ES-I3 (cell line): ENCODE measurements around the gene LRRC31.

ENCODE experiments used
- H3K36me3 ChIP-seq: 2 replicates; pipeline ENCODE4 v1.6.1; 2013; ENCODE audit warnings: mild to moderate bottlenecking, low read length, control low read depth, moderate library complexity; ENCODE audit not compliant: insufficient read depth
- H3K4me1 ChIP-seq: 2 replicates; pipeline ENCODE4 v1.6.1; 2013; ENCODE audit warnings: mild to moderate bottlenecking, control low read depth, low read length; ENCODE audit not compliant: insufficient read depth
- H3K9ac ChIP-seq: 2 replicates; pipeline ENCODE4 v1.6.1; 2013; ENCODE audit warnings: low read depth, mild to moderate bottlenecking, low read length, moderate library complexity
- H3K9me3 ChIP-seq: 2 replicates; pipeline ENCODE4 v1.6.1; 2013; ENCODE audit warnings: mild to moderate bottlenecking, low read length, moderate library complexity; ENCODE audit not compliant: control insufficient read depth, insufficient read depth

The LRRC31 gene

GRCh38 chr3:169869484-169870220 lies at the start of gene LRRC31:
TSS of gene LRRC31 (minus strand) at chr3:169869935. CDS start at chr3:169869807, 128 bp downstream.
- peaks cover 6% of the 10 kb centered on the region; the same call in 1 of the 2 replicates for H3K4me1 ChIP-seq
- no peak within 1 kb of the TSS for H3K9ac ChIP-seq
- H3K36me3 ChIP-seq = no peaks in the 10 kb centered on the region
- no peaks in the 10 kb centered on the region for H3K9me3 ChIP-seq

GRCh38 chr3:169914321-169914720 lies 44.6 kb upstream of the LRRC31 start:
- Histone ChIP-seq H3K9me3 (no peaks in the 10 kb centered on the region), H3K4me1 (no peaks in the 10 kb centered on the region), H3K9ac (no peak overlapping the region), H3K36me3 (no peaks in the 10 kb centered on the region)

- Histone ChIP-seq H3K9ac (no peak overlapping the region), H3K36me3 (no peaks in the 10 kb centered on the region), H3K9me3 (no peaks in the 10 kb centered on the region), H3K4me1 (no peaks in the 10 kb centered on the region)
These were observed 43.6 kb upstream of the LRRC31 start for GRCh38 chr3:169913323-169913722.

GRCh38 chr3:169911272-169911671 lies 41.5 kb upstream of the LRRC31 start, which contains the start of gene SAMD7:
TSS of gene SAMD7 (plus strand) at chr3:169911572. CDS start at chr3:169919499, 7,927 bp downstream.
- no peak within 1 kb of the TSS for H3K9ac ChIP-seq
- H3K9me3 ChIP-seq = no peaks in the 10 kb centered on the region
- H3K4me1 ChIP-seq = peaks cover 4% of the 10 kb centered on the region; the same call in 1 of the 2 replicates
- H3K36me3 ChIP-seq = no peaks in the 10 kb centered on the region

GRCh38 chr3:169907944-169908343 lies 38.2 kb upstream of the LRRC31 start:
- no peaks in the 10 kb centered on the region for H3K36me3 ChIP-seq
- peaks cover 4% of the 10 kb centered on the region; the same call in 1 of the 2 replicates for H3K4me1 ChIP-seq
- H3K9ac ChIP-seq = no peak overlapping the region
- no peaks in the 10 kb centered on the region for H3K9me3 ChIP-seq

- no peak overlapping the region for H3K9ac ChIP-seq
- no peaks in the 10 kb centered on the region for H3K9me3 ChIP-seq
- H3K36me3 ChIP-seq = no peaks in the 10 kb centered on the region
- peaks cover 4% of the 10 kb centered on the region; the same call in 1 of the 2 replicates for H3K4me1 ChIP-seq
These were observed 37.7 kb upstream of the LRRC31 start for GRCh38 chr3:169907476-169907875.

- no peaks in the 10 kb centered on the region for H3K9me3 ChIP-seq
- no peaks in the 10 kb centered on the region for H3K36me3 ChIP-seq
- H3K4me1 ChIP-seq = peaks cover 4% of the 10 kb centered on the region; the same call in 1 of the 2 replicates
- H3K9ac ChIP-seq = no peak overlapping the region
These were observed 35.7 kb upstream of the LRRC31 start for GRCh38 chr3:169905404-169905803.

GRCh38 chr3:169901453-169901852 lies 31.7 kb upstream of the LRRC31 start:
- Histone ChIP-seq H3K9me3 (no peaks in the 10 kb centered on the region), H3K4me1 (no peaks in the 10 kb centered on the region), H3K36me3 (no peaks in the 10 kb centered on the region), H3K9ac (no peak overlapping the region)

GRCh38 chr3:169897284-169897683 lies 27.5 kb upstream of the LRRC31 start:
- no peaks in the 10 kb centered on the region for H3K4me1 ChIP-seq
- H3K9ac ChIP-seq = no peak overlapping the region
- H3K36me3 ChIP-seq = no peaks in the 10 kb centered on the region
- H3K9me3 ChIP-seq = no peaks in the 10 kb centered on the region

GRCh38 chr3:169895072-169895471 lies 25.3 kb upstream of the LRRC31 start:
- H3K4me1 ChIP-seq = no peaks in the 10 kb centered on the region
- no peaks in the 10 kb centered on the region for H3K36me3 ChIP-seq
- H3K9me3 ChIP-seq = no peaks in the 10 kb centered on the region
- H3K9ac ChIP-seq = no peak overlapping the region

- Histone ChIP-seq H3K9me3 (no peaks in the 10 kb centered on the region), H3K4me1 (no peaks in the 10 kb centered on the region), H3K9ac (no peak overlapping the region), H3K36me3 (no peaks in the 10 kb centered on the region)
These were observed 24.4 kb upstream of the LRRC31 start for GRCh38 chr3:169894110-169894509.

- Histone ChIP-seq H3K9ac (no peak overlapping the region), H3K9me3 (no peaks in the 10 kb centered on the region), H3K4me1 (no peaks in the 10 kb centered on the region), H3K36me3 (no peaks in the 10 kb centered on the region)
These were observed 22.2 kb upstream of the LRRC31 start for GRCh38 chr3:169891886-169892285.

- Histone ChIP-seq H3K9me3 (no peaks in the 10 kb centered on the region), H3K9ac (no peak overlapping the region), H3K4me1 (peaks cover 9% of the 10 kb centered on the region; the same call in 1 of the 2 replicates), H3K36me3 (no peaks in the 10 kb centered on the region)
These were observed 16.9 kb upstream of the LRRC31 start for GRCh38 chr3:169886671-169887070.

- no peak overlapping the region for H3K9ac ChIP-seq
- H3K9me3 ChIP-seq = no peaks in the 10 kb centered on the region
- no peaks in the 10 kb centered on the region for H3K36me3 ChIP-seq
- peaks cover 3% of the 10 kb centered on the region; the same call in 1 of the 2 replicates for H3K4me1 ChIP-seq
These were observed 11.0 kb upstream of the LRRC31 start for GRCh38 chr3:169880576-169881250.
